HepG2 (cell line): ENCODE results near the gene LURAP1L. TPM values are rescaled to one million over a fixed set of nuclear protein-coding genes. Genes with fewer than 3 reads are reported as not detected.

ENCODE experiments used
- ARID5B ChIP-seq: IDR thresholded peaks from 2 replicates; pipeline ENCODE4 v1.4.0; 2020; ENCODE audit warnings: mild to moderate bottlenecking, missing genetic modification reagents
- HNF1A ChIP-seq, 2 experiments: sonication (generic) in 1 of 2; formaldehyde crosslinking in 1 of 2; IDR thresholded peaks; 2 replicates each; pipeline versions ENCODE4 v1.4.0 to v1.6.1; 2016 to 2020; ENCODE audit warnings: borderline replicate concordance in 1 of 2, low read depth in 1 of 2, mild to moderate bottlenecking in 1 of 2, missing genetic modification reagents in 1 of 2
- HNRNPUL1 ChIP-seq: fragments of 200-400 bp; formaldehyde crosslinking; IDR thresholded peaks from 2 replicates; pipeline ENCODE4 v1.6.1; 2017; ENCODE audit warnings: low read depth, mild to moderate bottlenecking, low read length, moderate library complexity
- JUN ChIP-seq: sonication (generic); formaldehyde crosslinking; IDR thresholded peaks from 2 replicates; pipeline ENCODE4 v1.4.0; 2020; ENCODE audit warnings: mild to moderate bottlenecking, missing genetic modification reagents
- PAF1 ChIP-seq: IDR thresholded peaks from 2 replicates; pipeline ENCODE4 v1.6.1; 2016; ENCODE audit warnings: missing genetic modification reagents, missing compliant biosample characterization
- TCF7 ChIP-seq: sonication (generic); IDR thresholded peaks from 2 replicates; pipeline ENCODE4 v1.6.1; 2016; ENCODE audit warnings: antibody characterized with exemption, low read depth
- TEAD2 ChIP-seq: sonication (generic); formaldehyde crosslinking; IDR thresholded peaks from 2 replicates; pipeline ENCODE4 v1.9.0; 2021; ENCODE audit warnings: missing genetic modification reagents
- ZBTB8A ChIP-seq: sonication (generic); formaldehyde crosslinking; IDR thresholded peaks from 2 replicates; pipeline ENCODE4 v1.4.0; 2020; ENCODE audit warnings: mild to moderate bottlenecking, low read depth, missing genetic modification reagents, borderline replicate concordance
- ZNF335 ChIP-seq: sonication (generic); formaldehyde crosslinking; IDR thresholded peaks from 2 replicates; pipeline ENCODE4 v1.4.0; 2020; ENCODE audit warnings: missing genetic modification reagents
- ZNF557 ChIP-seq: sonication (generic); formaldehyde crosslinking; IDR thresholded peaks from 2 replicates; pipeline ENCODE4 v1.4.0; 2020; ENCODE audit warnings: missing genetic modification reagents
- ZNF660 ChIP-seq: sonication (generic); formaldehyde crosslinking; IDR thresholded peaks from 2 replicates; pipeline ENCODE4 v1.5.1; 2020; ENCODE audit warnings: mild to moderate bottlenecking, low read depth, missing genetic modification reagents, borderline replicate concordance
- polyA plus RNA-seq, 8 experiments: library from polyadenylated mRNA; depleted of rRNA in 3 of 8; stranded (reverse) in 7 of 8; unstranded in 1 of 8; fragments of >200 nt; fragmentation: Illumina TruSeq in 4 of 8; extraction: Trizol in 4 of 8; gene quantifications; 2 replicates each; pipeline versions ENCODE4 v1.2.1 to v1.2.3, GENCODE V29; 2011 to 2016; ENCODE audit warnings: low read depth in 4 of 8, missing spikeins in 1 of 8, mixed read lengths in 1 of 8; ENCODE audit not compliant: insufficient read depth in 1 of 8
- total RNA-seq, 5 experiments: library from RNA; depleted of rRNA; stranded (reverse); fragments of >200 nt; fragmentation: Illumina TruSeq; extraction: Trizol; gene quantifications; 2 replicates each; pipeline ENCODE4 v1.2.3, GENCODE V29; 2016; ENCODE audit warnings: low read depth in 1 of 5
- TF ChIP-seq, protein P1 (sequence below), 2 experiments: fragments of 450-650 bp in 1 of 2; sonication (generic) in 1 of 2; formaldehyde crosslinking; IDR thresholded peaks; 2 replicates each; pipeline versions ENCODE4 v1.5.0 to v1.8.0; 2020 to 2022; ENCODE audit warnings: mild to moderate bottlenecking in 1 of 2, missing genetic modification reagents in 1 of 2
- TF ChIP-seq, protein P2 (sequence below): IDR thresholded peaks from 2 replicates; pipeline ENCODE4 v1.6.1; 2016
- TF ChIP-seq, protein P3 (sequence below): IDR thresholded peaks from 2 replicates; pipeline ENCODE4 v1.6.1; 2012; ENCODE audit warnings: inconsistent platforms
- TF ChIP-seq, protein P4 (sequence below): sonication (generic); formaldehyde crosslinking; IDR thresholded peaks from 2 replicates; pipeline ENCODE4 v1.4.0; 2020; ENCODE audit warnings: missing genetic modification reagents

The LURAP1L gene
- total and polyA plus RNA-seq, 2 of the 13 experiments (the other 11 are each of a cell fraction or from before 2014, with no cell fraction given), result 6.7 to 16.6 TPM

- TF ChIP-seq, protein P1, sequence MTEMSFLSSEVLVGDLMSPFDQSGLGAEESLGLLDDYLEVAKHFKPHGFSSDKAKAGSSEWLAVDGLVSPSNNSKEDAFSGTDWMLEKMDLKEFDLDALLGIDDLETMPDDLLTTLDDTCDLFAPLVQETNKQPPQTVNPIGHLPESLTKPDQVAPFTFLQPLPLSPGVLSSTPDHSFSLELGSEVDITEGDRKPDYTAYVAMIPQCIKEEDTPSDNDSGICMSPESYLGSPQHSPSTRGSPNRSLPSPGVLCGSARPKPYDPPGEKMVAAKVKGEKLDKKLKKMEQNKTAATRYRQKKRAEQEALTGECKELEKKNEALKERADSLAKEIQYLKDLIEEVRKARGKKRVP (CRISPR knock-in tag; IDR thresholded peaks at IDR 0.05), result peak; percentile 94 to 98
- TF ChIP-seq, protein P2, sequence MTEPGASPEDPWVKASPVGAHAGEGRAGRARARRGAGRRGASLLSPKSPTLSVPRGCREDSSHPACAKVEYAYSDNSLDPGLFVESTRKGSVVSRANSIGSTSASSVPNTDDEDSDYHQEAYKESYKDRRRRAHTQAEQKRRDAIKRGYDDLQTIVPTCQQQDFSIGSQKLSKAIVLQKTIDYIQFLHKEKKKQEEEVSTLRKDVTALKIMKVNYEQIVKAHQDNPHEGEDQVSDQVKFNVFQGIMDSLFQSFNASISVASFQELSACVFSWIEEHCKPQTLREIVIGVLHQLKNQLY (CRISPR knock-in tag), result peak; percentile 66; the same call in 1 of the 2 replicates
- TF ChIP-seq ZNF335 (CRISPR knock-in tag) (peak; percentile 32; the same call in 1 of the 2 replicates), HNF1A (IDR thresholded peaks at IDR 0.05; ENCODE audit: low read depth) (peak; percentile 83), HNF1A (CRISPR knock-in tag; IDR thresholded peaks at IDR 0.05; ENCODE audit: borderline replicate concordance) (peak; percentile 81; the same call in 1 of the 2 replicates), TEAD2 (CRISPR knock-in tag) (no peak), JUN (0 out of 2 replicates have a peak, but pooled peaks have one; percentile 51), PAF1 (CRISPR knock-in tag) (no peak), ARID5B (CRISPR knock-in tag) (peak; percentile 71; the same call in 1 of the 2 replicates), ZBTB8A (no peak; the same call in 1 of the 2 replicates), HNRNPUL1 (peak; percentile 43; the same call in 1 of the 2 replicates), ZNF660 (CRISPR knock-in tag) (no peak), TCF7 (0 out of 2 replicates have a peak, but pooled peaks have one; percentile 9), ZNF557 (CRISPR knock-in tag) (no peak)
- TF ChIP-seq, protein P3, sequence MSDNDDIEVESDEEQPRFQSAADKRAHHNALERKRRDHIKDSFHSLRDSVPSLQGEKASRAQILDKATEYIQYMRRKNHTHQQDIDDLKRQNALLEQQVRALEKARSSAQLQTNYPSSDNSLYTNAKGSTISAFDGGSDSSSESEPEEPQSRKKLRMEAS, result 0 out of 2 replicates have a peak, but pooled peaks have one; percentile 20
- TF ChIP-seq, protein P4, sequence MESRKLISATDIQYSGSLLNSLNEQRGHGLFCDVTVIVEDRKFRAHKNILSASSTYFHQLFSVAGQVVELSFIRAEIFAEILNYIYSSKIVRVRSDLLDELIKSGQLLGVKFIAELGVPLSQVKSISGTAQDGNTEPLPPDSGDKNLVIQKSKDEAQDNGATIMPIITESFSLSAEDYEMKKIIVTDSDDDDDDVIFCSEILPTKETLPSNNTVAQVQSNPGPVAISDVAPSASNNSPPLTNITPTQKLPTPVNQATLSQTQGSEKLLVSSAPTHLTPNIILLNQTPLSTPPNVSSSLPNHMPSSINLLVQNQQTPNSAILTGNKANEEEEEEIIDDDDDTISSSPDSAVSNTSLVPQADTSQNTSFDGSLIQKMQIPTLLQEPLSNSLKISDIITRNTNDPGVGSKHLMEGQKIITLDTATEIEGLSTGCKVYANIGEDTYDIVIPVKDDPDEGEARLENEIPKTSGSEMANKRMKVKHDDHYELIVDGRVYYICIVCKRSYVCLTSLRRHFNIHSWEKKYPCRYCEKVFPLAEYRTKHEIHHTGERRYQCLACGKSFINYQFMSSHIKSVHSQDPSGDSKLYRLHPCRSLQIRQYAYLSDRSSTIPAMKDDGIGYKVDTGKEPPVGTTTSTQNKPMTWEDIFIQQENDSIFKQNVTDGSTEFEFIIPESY, result no peak
These were observed 39.4 kb downstream of the LURAP1L start (continued) for GRCh38 chr9:12813960-12814876.
